HEK293 (cell line): Measurements from ENCODE around the gene PAFAH1B2.

Experiments used
- CTCF ChIP-seq: fragments of 450-650 bp; formaldehyde crosslinking; IDR thresholded peaks from 2 replicates; pipeline ENCODE4 v1.5.1; 2016; ENCODE audit warnings: missing biosample characterization, missing genetic modification characterization
- HOXC10 ChIP-seq: sonication (generic); formaldehyde crosslinking; IDR thresholded peaks from 2 replicates; pipeline ENCODE4 v1.8.1; 2023; ENCODE audit warnings: mild to moderate bottlenecking, missing genetic modification reagents
- PBX3 ChIP-seq: sonication (generic); formaldehyde crosslinking; IDR thresholded peaks from 2 replicates; pipeline ENCODE4 v1.8.1; 2022; ENCODE audit warnings: mild to moderate bottlenecking, moderate library complexity, missing genetic modification reagents
- REST ChIP-seq: fragments of 450-650 bp; formaldehyde crosslinking; IDR thresholded peaks from 2 replicates; pipeline ENCODE4 v1.5.1; 2016; ENCODE audit warnings: missing biosample characterization, missing genetic modification characterization
- ZBTB11 ChIP-seq: fragments of 450-650 bp; formaldehyde crosslinking; conservative IDR thresholded peaks from 2 replicates; pipeline ENCODE4 v1.5.1; 2016; ENCODE audit warnings: low read depth, missing biosample characterization, missing genetic modification characterization
- ZBTB20 ChIP-seq: fragments of 450-650 bp; formaldehyde crosslinking; IDR thresholded peaks from 2 replicates; pipeline ENCODE4 v1.5.1; 2016; ENCODE audit warnings: missing biosample characterization, missing genetic modification characterization
- ZBTB8A ChIP-seq: fragments of 450-650 bp; formaldehyde crosslinking; IDR thresholded peaks from 2 replicates; pipeline ENCODE4 v1.5.1; 2016; ENCODE audit warnings: missing biosample characterization, missing genetic modification characterization
- ZIC2 ChIP-seq: fragments of 450-650 bp; formaldehyde crosslinking; IDR thresholded peaks from 2 replicates; pipeline ENCODE4 v1.5.1; 2016; ENCODE audit warnings: missing biosample characterization, missing genetic modification characterization
- ZNF10 ChIP-seq: fragments of 450-650 bp; formaldehyde crosslinking; IDR thresholded peaks from 2 replicates; pipeline ENCODE4 v1.5.1; 2017; ENCODE audit warnings: missing biosample characterization, missing genetic modification characterization
- ZNF169 ChIP-seq: fragments of 450-650 bp; formaldehyde crosslinking; IDR thresholded peaks from 2 replicates; pipeline ENCODE4 v1.5.1; 2016; ENCODE audit warnings: missing biosample characterization, missing genetic modification characterization
- ZNF302 ChIP-seq: fragments of 450-650 bp; formaldehyde crosslinking; IDR thresholded peaks from 2 replicates; pipeline ENCODE4 v1.5.1; 2016; ENCODE audit warnings: missing biosample characterization, missing genetic modification characterization, low read depth
- ZNF391 ChIP-seq: fragments of 450-650 bp; formaldehyde crosslinking; IDR thresholded peaks from 2 replicates; pipeline ENCODE4 v1.5.1; 2016; ENCODE audit warnings: low read depth, missing biosample characterization, missing genetic modification characterization, borderline replicate concordance
- ZNF449 ChIP-seq: fragments of 450-650 bp; formaldehyde crosslinking; IDR thresholded peaks from 2 replicates; pipeline ENCODE4 v1.5.1; 2017; ENCODE audit warnings: missing biosample characterization, mild to moderate bottlenecking, missing genetic modification characterization, moderate library complexity

GRCh38 chr11:117110294-117110950 is 33.7 kb upstream of the PAFAH1B2 start:
- TF ChIP-seq ZNF302 (no peak), REST (no peak), ZNF391 (tag by site-specific recombination) (no peak), ZNF169 (tag by site-specific recombination) (no peak), CTCF (tag by site-specific recombination) (no peak), ZBTB20 (tag by site-specific recombination) (no peak), ZBTB11 (tag by site-specific recombination) (no peak), PBX3 (CRISPR knock-in tag) (no peak), HOXC10 (CRISPR knock-in tag) (no peak), ZBTB8A (tag by site-specific recombination) (no peak), ZNF449 (tag by site-specific recombination) (no peak), ZIC2 (tag by site-specific recombination) (no peak), ZNF10 (tag by site-specific recombination) (no peak)
